CD4-positive, alpha-beta T cell treated with Interleukin-4 for 4 hours (primary cell): ENCODE results near the gene EPS8L2.
"Not testable (repeated sequence)": the region's sequence is repeated elsewhere in the genome, so short reads cannot be mapped to it uniquely, and the experiment has no call there.

ENCODE experiments used
- DNase-seq: peaks from one replicate; pipeline ENCODE4 v3.0.0-alpha.2; 2020

The EPS8L2 gene

DNA sequence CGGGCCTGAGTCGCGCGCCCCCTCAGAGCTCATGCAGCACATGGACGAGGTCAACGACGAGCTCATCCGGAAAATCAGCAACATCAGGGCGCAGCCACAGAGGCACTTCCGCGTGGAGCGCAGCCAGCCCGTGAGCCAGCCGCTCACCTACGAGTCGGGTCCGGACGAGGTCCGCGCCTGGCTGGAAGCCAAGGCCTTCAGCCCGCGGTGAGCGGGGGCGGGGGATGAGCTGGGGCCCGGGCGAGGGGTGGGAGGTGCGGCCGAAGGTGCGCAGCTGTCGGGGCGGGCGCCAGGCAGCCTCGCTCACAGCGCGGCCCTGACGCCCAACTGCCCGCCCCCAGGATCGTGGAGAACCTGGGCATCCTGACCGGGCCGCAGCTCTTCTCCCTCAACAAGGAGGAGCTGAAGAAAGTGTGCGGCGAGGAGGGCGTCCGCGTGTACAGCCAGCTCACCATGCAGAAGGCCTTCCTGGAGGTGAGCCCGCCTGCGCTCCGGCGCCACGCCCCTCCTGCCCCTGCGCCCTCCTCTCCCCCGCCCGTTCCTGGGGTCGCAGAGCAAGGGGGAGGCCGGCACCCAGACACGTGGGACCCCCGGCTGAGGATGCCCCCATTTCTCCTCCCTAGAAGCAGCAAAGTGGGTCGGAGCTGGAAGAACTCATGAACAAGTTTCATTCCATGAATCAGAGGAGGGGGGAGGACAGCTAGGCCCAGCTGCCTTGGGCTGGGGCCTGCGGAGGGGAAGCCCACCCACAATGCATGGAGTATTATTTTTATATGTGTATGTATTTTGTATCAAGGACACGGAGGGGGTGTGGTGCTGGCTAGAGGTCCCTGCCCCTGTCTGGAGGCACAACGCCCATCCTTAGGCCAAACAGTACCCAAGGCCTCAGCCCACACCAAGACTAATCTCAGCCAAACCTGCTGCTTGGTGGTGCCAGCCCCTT lies 20.5 kb downstream of the EPS8L2 start:
- peak; percentile 47 for DNase-seq

DNA sequence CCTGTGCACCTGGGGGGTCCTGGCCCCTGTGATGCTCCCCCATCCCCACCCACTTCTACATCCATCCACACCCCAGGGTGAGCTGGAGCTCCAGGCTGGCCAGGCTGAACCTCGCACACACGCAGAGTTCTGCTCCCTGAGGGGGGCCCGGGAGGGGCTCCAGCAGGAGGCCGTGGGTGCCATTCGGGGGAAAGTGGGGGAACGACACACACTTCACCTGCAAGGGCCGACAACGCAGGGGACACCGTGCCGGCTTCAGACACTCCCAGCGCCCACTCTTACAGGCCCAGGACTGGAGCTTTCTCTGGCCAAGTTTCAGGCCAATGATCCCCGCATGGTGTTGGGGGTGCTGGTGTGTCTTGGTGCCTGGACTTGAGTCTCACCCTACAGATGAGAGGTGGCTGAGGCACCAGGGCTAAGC lies 21.3 kb downstream of the EPS8L2 start:
- no peak for DNase-seq

DNA sequence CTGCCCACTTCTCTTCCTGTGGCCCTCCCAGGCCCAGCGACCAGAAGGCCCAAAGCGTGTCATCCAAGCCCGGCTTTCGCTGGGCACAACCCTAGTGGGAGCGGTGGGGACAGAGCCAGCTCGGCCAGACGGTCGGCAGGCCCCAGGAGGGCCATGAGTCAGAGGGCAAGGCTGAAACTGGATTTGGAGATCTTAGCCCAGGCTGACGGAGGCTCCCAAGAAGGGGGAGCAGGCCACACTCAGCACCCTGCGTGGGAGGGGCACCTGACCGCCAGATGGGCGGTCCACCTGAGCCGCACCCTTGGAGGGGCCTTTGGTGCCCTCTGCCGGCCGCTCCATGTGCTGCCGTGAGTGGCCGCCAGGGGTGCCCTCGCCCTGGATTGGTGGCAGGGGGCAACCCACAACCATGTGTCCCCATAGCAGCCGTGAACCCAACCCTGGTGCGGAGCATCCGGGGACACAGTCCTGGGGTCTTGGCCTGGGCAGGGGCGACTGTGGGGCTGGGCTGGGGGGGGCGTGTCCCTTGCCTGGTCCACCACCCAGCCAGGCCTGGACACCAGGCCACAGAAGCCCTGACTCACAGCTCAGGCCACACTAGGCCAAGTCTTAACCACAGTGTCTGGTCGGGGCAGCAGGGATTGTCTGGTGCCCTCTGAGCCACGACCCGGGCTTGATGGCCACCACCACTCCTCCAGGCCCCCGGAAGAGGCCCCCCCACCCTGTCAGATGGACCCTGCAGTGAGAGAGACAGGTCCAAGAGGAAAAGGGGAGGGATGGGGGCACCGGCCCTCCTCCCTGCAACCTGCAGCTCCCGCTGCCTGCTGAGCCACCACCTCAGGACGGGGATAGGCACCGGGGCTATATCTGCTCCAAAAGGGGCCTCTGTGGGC lies 22.1 kb downstream of the EPS8L2 start:
- peak; percentile 71 for DNase-seq

DNA sequence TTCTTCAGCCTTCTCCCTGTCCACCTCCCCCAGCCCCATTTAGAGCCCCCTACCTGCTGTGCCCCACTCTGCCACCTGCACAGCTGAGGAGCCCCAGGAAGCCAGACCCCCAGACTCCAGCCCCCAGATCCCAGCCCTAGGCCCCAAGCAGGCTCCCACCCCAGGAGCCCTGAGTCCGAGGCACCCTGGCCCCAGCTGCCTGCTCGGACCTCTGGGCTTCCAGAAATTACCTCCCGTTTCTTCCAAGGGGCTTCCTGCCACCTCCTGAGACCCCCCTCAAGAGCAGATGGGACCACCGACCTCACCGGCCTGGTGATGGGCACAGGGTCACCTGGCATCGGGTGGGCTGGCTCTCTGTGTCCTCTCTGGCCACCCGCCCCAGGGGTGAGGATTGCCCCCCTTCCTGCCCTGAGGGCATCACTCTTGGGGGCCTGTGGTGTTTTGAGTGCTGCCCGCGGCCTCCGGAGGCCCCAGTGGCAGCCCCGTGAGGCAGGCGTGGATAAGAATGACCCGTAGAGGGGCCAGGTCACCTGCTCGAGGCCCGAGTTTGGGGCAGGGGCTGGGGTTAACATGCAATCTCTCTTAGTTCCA lies 23.0 kb downstream of the EPS8L2 start:
- DNase-seq, result no peak

DNA sequence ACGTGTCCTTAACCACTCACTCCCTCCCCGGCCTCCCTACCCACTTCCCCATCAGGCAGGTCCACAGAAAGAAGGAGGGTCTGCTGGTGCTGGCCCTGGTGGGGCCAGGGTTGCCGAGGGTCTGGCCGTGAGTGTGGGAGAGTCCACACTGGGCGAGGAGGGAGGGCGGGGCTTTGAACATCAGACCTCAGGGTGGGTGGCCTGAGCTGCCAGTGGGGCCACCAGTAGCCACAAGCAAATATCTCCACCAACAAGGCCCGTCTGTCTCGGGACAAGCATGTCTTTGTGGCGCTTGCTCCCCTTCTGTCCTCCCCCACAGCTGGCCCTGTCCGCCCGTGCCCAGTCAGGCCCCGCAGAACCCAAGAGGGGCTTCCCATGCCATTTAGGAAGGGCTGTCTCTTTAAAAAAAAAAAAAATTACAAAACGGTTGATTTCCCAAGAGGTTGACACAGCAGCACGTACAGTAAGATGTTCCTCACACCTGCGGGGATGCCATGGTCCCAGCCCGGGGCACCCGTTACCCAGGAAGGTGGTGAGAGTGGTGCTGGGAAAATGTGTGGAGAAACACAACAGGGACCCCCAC lies 23.6 kb downstream of the EPS8L2 start:
- no peak for DNase-seq

DNA sequence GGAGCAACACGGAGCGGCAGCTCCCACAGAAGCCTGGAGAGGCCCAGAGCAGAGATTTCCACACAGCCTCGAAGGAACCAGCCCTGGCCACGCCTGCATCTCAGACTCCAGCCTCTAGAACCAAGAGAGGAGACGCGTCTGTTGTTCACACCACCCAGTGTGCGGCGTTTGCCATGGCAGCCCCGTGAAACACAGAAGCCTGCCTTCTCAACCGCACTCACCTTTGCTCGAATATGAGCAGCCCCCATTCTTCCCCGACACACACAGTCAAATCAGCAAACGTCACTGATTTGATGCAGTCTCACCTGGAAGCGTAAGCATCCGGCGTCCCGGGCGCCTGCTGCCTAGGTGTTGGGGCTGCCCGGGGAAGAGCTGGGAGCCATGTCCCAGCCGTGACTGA lies 27.0 kb downstream of the EPS8L2 start:
- DNase-seq, result no peak

DNA sequence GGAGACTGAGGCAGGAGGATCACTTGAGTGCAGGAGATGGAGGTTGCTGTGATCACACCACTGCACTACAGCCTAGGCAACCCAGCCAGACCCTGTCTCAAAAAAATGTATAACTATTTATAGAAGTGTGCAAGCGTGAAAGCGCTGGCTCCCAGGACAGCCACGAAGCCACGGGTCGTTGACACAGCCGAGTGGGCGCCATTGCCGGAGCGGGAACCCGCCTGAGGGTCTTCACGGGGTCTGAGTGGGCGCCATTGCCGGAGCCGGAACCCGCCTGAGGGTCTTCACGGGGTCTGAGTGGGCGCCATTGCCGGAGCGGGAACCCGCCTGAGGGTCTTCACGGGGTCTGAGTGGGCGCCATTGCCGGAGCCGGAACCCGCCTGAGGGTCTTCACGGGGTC lies 28.5 kb downstream of the EPS8L2 start:
- not testable (repeated sequence) for DNase-seq

DNA sequence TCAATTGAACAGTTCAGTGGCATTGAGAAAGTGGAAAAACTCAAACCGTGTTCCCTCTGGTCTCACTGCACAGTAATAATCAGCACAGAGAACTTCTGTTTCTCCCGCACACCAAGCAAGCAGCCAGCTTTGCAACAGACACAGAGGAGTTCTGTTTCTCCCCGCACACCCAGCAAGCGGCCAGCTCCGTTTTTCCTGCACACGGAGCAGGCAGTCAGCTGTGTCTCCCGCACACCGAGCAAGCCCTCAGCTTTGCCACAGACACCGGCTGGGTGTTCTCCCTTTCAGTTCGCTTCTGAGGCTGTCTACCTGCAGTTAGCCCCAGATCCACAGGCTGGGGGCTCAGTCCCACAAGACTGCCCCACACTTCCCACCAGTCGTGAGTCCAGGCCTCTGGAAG lies 31.3 kb downstream of the EPS8L2 start:
- DNase-seq, result no peak

DNA sequence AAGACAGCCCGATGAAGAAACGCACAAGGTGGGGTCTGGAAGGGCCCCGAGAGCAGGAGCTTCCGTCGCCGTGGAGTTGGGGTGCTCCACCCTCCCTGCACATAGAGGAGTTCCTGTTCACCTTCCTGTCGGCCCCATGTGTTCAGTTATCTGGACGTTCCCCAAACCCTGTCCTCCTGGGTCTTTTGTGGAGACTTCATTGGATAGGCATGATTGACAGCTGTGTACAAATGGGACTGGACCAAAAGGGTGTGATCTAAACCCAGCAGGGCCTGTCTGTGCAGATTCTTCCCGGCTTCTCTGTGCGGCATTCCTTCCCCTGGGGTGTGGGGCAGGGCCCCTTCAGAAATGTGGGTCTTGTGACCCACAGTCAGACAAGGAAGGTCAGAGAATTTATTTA lies 31.9 kb downstream of the EPS8L2 start:
- DNase-seq, result not testable (repeated sequence)

DNA sequence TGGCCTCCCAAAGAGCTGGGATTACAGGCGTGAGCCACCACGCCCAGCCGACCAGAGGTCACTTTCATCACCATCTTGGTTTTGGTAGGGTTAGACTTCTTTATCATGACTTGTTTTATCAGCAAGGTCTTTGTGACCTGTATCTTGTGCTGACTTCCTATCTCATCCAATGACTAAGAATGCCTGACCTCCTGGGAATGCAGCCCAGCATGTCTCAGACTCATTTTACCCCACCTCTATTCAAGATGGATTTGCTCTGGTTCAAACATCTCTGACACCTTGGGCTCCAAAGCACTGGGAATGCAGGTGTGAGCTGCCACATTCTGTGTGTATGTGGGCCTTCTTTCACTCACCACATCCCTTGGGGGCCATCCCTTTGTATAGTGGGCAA lies 36.1 kb downstream of the EPS8L2 start:
- no peak for DNase-seq

DNA sequence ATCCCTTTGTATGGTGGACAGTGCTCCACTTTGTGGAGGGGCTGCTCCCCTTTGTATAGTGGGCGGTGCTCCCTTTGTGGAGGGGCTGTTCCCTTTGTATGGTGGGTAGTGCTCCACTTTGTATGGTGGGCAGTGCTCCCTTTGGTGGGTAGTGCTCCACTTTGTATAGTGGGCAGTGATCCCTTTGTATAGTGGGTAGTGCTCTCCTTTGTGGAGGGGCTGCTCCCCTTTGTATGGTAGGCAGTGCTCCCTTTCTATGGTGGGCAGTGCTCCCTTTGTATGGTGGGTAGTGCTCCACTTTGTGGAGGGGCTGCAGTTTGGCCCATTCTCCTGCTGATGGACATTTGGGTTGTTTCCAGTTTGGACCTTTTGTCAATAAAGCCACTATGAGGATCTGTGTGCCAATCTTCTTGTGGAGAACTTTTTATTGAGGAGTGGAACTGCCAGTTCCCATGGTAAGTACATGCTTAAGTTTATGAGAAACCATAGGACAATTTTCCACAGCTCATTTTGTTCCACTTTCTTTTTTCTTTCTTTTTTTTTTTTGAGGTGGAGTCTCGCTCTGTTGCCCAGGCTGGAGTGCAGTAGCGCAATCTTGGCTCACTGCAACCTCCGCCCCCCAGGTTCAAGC lies 36.7 kb downstream of the EPS8L2 start:
- DNase-seq, result no peak

DNA sequence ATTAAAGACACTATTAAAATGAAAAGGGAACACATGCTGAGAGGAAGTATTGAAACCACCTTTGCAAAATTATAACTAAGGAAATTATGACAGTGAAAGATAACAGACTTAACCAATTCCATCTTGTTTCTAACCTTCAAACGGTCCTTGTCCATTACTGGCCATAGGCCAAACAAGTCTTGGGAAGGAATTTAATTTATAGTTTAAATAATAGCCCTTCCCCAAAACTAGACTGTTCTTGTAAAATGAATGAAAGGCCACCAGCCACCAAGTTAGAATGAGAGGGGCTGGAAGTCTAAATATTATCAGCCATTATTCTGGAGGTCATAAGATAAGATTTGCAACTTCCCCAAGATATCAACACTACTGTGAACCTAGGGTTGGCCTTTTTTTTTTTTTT lies 39.4 kb downstream of the EPS8L2 start:
- no peak for DNase-seq

DNA sequence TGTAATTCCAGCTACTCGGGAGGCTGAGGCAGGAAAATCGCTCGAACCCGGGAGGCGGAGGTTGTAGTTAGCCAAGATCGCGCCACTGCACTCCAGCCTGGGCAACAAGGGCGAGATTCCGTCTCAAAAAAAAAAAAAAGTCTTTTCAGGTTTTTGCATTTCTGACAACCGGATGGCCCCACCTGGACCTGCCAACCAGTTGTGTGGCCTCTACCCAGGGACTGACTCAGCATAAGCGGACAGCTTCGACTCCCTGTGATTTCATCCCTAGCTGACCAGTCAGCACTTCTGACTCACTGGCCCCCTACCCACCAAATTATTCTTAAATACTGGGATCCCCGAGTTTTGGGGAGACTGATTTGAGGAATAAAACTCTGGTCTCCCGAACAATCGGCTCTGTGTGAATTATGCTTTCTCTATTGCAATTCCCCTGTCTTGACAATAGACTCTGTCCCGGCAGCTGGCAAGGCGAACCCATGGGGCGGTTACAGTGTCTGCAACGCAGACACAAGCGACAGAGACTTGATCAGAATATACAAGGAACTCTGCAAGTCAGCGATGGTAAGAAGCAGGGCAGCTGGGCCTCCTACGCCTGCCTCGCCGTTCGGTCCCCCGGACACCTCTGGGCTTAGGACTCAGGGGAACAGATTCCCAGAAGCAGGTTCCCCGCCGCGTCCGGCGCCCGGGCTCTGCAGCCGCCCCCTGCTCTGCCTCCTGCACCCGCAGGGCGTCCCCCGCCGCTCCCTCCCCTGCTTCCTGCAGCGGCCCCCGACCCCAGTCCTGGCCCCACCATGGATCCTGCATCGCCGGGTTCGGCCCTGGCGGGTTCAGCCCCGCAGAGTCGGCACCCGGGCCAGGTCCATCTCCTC lies 40.5 kb downstream of the EPS8L2 start:
- no peak for DNase-seq

DNA sequence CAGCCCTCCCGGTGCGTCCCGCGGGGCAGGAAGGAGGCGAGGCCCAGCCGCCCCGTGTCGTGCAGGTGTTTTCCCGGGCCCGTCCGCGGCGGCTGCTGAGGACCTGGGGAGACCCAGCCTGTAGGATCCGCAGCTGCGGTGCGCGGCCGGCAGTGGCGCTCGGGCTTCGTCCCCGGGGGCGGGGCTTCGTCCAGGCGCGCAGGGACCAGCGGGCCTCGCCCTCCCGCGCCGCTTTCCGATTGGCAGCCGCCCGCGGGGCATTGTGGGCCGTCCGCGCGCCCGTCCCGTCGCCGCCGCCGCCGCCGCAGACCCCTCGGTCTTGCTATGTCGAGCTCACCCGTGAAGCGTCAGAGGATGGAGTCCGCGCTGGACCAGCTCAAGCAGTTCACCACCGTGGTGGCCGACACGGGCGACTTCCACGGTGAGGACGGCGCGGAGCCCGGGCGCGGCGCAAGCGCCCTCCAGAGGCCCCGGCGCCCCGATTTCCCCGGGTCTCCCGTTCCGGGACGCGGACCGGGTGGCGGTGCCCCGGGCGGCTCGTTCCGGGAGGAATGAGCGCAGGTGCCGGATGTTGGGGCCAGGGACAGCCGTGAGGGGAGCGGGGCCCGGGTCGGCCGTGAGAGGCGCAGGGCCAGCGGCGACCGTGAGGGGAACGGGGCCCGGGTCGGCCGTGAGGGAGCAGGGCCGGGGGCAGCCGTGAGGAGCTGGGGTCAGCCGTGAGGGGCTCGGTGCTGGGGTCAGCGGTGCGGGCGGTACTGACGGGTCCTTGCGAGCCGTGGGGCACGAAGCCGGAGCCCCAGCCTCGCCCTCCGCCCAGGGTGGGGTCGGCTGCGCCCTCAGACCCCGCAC lies 41.4 kb downstream of the EPS8L2 start, which contains the start of gene TALDO1:
TSS of gene TALDO1 (plus strand) at position 307 of the 849 bp plus-strand sequence. CDS start at position 325, 18 bp downstream.
- DNase-seq, result peak; percentile 80

DNA sequence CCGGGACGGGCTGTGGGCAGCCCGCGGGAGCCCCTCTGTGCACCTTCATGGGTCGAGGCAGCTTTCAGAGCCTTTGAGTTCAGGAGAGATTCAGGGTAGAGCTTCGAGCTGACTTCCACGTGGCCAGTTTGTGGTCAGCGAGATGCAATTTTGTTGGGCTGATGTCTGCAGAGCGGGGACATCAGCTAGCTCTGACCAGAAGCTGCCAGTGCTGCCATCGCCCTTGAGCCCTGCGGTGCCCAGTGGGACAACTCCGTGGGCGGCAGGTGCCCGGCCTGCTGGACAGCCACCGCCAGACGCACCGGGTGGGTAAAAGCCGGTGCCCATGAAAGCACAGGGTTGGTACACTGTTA lies 42.0 kb downstream of the EPS8L2 start:
- DNase-seq, result no peak

DNA sequence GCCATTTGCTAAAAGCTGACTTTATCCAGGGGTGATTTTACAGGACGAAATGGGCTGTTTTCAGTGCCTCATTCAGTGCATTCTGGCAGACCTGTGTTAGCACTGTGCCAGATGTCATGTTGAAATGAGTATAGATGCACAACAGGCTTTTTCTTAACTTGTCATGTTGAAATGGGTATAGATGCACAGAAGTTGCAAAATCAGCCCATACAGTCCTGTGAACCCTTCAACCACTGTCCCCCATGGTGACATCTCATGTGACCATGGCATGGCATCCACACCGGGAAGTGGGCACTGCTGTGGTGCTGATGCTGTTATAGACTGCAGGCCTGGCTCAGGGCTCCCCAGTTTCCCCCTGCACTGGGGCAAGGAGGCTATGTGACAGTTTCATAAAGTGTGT lies 43.7 kb downstream of the EPS8L2 start:
- DNase-seq, result no peak

DNA sequence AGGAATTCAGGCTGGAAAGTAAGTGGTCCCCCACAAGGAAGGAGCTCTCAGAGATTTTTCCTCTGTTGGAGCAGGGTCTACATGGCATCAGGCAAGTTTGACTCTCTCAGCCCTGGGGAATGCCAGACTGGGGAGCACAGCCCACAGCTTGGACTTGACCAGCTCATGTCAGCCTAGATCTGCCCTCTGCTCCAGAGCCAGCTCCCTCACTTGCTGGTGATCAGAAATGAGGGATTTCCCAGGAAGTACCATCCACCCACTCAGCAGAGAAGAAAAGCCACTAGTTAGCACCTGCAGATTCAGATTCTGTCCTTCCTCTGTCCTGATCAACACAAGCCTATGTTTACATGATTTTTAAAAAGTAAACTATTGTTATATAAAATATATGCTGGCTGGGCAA lies 54.2 kb downstream of the EPS8L2 start:
- no peak for DNase-seq

DNA sequence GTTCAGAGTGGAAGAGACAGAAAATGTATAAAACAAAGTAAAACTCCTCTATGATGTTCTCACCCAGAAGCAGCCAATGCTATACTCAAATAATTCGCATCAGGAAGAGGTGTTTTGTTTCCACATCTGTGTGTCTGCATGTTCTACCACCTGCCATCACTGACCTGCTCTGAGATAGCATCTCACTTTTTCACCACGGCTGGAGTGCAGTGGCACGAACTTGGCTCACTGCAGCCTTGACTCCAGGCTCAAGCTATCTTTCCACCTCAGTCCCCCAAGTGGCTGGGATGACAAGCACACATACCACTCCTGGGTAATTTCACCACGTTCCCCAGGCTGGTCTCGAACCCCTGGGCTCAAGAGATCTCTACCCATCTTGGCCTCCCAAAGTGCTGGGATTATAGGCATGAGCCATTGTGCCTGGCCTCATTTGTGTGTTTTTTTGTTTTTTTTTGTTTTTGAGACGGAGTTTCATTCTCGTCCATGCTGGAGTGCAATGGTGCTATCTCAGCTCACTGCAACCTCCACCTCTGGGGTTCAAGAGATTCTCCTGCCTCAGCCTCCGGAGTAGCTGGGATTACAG lies 55.6 kb downstream of the EPS8L2 start:
- no peak for DNase-seq

DNA sequence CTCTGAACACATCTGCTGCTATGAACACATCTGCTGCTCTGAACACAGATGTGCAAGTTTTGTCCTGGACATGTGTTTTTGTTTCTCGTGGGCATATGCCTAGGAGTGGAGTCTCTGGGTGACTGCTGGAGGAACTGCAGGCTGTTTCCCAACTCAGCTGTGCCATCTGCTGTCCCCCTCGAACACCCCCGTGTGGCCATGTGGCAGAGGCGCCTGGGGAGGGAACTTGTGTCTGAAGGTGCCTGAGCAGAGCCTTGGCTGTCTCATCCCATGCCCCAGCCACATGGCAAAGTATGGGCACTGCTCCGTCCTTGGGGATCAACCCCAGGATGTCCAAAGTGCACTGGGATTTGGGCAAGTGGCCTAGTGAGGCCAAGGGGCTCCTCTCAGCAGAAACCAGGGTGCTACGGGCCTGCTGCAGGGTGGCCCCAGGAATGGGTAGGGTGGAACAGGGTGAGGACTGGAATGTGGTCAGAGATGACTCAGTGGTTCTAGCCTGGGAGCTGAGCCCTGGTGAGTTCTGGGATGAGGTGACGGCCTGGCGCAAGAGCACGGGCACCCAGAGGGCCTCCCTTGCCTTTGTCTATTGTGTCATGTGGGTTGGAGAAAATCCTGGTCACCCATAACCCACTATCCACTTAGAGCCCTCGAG lies 56.5 kb downstream of the EPS8L2 start:
- DNase-seq, result no peak

DNA sequence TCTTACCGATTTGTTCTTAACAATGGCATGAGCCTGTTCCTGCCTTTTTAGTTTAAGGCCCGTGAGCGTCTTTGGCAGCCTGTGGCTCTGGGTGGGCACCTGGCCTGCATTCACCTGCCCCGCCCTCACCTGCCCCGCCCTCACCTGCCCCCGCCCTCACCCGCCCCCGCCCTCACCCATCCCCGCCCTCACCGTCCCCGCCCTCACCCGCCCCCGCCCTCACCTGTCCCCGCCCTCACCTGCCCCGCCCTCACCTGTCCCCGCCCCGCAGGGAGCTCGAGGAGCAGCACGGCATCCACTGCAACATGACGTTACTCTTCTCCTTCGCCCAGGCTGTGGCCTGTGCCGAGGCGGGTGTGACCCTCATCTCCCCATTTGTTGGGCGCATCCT lies 57.0 kb downstream of the EPS8L2 start:
- no peak for DNase-seq
